Measurements from ENCODE around the gene BBX. TPM values are rescaled to one million over a fixed set of nuclear protein-coding genes. Genes with fewer than 3 reads are reported as not detected.
"Not testable (repeated sequence)": the region's sequence is repeated elsewhere in the genome, so short reads cannot be mapped to it uniquely, and the experiment has no call there.

The BBX gene
- total RNA-seq, 1 donor = 81.8 TPM

- TF ChIP-seq, protein P1, sequence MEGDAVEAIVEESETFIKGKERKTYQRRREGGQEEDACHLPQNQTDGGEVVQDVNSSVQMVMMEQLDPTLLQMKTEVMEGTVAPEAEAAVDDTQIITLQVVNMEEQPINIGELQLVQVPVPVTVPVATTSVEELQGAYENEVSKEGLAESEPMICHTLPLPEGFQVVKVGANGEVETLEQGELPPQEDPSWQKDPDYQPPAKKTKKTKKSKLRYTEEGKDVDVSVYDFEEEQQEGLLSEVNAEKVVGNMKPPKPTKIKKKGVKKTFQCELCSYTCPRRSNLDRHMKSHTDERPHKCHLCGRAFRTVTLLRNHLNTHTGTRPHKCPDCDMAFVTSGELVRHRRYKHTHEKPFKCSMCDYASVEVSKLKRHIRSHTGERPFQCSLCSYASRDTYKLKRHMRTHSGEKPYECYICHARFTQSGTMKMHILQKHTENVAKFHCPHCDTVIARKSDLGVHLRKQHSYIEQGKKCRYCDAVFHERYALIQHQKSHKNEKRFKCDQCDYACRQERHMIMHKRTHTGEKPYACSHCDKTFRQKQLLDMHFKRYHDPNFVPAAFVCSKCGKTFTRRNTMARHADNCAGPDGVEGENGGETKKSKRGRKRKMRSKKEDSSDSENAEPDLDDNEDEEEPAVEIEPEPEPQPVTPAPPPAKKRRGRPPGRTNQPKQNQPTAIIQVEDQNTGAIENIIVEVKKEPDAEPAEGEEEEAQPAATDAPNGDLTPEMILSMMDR (IDR thresholded peaks at IDR 0.05; ENCODE audit: insufficient read depth, low read length) = no peak
- no peak overlapping the region for H3K4me3 ChIP-seq (ENCODE audit: low read depth, low read length)
- no peak for DNase-seq (ENCODE audit: low read depth)
Observed at GRCh38 chr3:107826727-107827126, 304.0 kb downstream of the BBX start.

- TF ChIP-seq, protein P1 (IDR thresholded peaks at IDR 0.05; ENCODE audit: insufficient read depth, low read length) = no peak
- no peak for DNase-seq (ENCODE audit: low read depth)
- H3K4me3 ChIP-seq (ENCODE audit: low read depth, low read length) = no peak overlapping the region
Observed at GRCh38 chr3:107829185-107829584, 306.4 kb downstream of the BBX start.

DNA sequence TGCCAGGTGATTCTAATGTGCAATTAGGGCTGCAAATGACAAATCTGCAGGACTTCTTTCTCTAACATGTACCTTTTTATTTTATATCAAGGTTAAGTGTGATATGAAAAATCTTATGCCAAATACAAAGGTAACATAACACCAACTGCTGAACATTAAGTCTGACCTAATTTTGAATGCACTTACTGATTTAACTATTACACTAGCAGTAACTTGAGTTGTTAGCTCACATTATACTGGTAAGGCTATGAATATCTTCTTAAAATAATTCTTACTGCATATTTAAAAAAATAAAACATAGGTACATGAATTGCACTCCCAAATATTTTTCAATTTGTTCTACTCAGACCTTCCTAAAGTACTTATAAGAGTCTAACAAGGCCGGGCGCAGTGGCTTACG is 308.8 kb downstream of the BBX start:
- H3K4me3 ChIP-seq (ENCODE audit: low read depth, low read length) = no peak overlapping the region
- no peak for DNase-seq (ENCODE audit: low read depth)
- TF ChIP-seq, protein P1 (IDR thresholded peaks at IDR 0.05; ENCODE audit: insufficient read depth, low read length) = no peak

GRCh38 chr3:107833043-107833442 is 310.3 kb downstream of the BBX start:
- H3K4me3 ChIP-seq (ENCODE audit: low read depth, low read length) = no peak overlapping the region
- no peak for DNase-seq (ENCODE audit: low read depth)
- TF ChIP-seq, protein P1 (IDR thresholded peaks at IDR 0.05; ENCODE audit: insufficient read depth, low read length) = no peak

GRCh38 chr3:107833722-107834416 is 311.1 kb downstream of the BBX start:
- H3K4me3 ChIP-seq (ENCODE audit: low read depth, low read length) = no peak overlapping the region
- no peak for DNase-seq (ENCODE audit: low read depth)
- TF ChIP-seq, protein P1 (IDR thresholded peaks at IDR 0.05; ENCODE audit: insufficient read depth, low read length) = no peak

- not testable (repeated sequence) for DNase-seq (ENCODE audit: low read depth); H3K4me3 ChIP-seq (ENCODE audit: low read depth, low read length)
Observed at GRCh38 chr3:107835001-107835400, 312.2 kb downstream of the BBX start.

- DNase-seq (ENCODE audit: low read depth) = no peak
- TF ChIP-seq, protein P1 (IDR thresholded peaks at IDR 0.05; ENCODE audit: insufficient read depth, low read length) = no peak
- no peak overlapping the region for H3K4me3 ChIP-seq (ENCODE audit: low read depth, low read length)
Observed at GRCh38 chr3:107837895-107838612, 315.3 kb downstream of the BBX start.
